ENCODE measurements around the gene SNTG2.

- no peak for TF ChIP-seq CTCF (IDR thresholded peaks at IDR 0.05)
- no peak for TF ChIP-seq POLR2A (IDR thresholded peaks at IDR 0.05)
These were observed 370.7 kb downstream of the SNTG2 start for GRCh38 chr2:1321321-1321720.
